HCT116 (cell line): ENCODE data around the gene COBLL1. TPM values are rescaled to one million over a fixed set of nuclear protein-coding genes. Genes with fewer than 3 reads are reported as not detected.

Experiments
- ATAC-seq: fragments of 200-7000 bp; cut with Tn5 transposase; 2 replicates; pipeline ENCODE4 v1.9.1; 2020; ENCODE audit warnings: mild to moderate bottlenecking, moderate library complexity
- BruUV-seq: library from RNA; stranded (reverse); fragments of 400-500 nt; replicated peaks from 2 replicates; lab custom pipeline; 2021; lab: Mats Ljungman, UMichigan
- CTCF ChIA-PET: fragments of 300-600 bp; sonication (Branson Sonifier 250); formaldehyde crosslinking; loops from one replicate; lab custom pipeline; 2021; ENCODE audit warnings: antibody characterized with exemption; lab: Charles Lee
- POLR2A ChIA-PET: fragments of 300-600, 350-600 bp; sonication (Branson Sonifier 250); formaldehyde crosslinking; loops from one replicate; lab custom pipeline; 2021; ENCODE audit warnings: antibody characterized with exemption; lab: Charles Lee
- RAD21 ChIA-PET, 2 experiments: fragments of 300-600 bp; sonication (Branson Sonifier 250); formaldehyde crosslinking; loops; one replicate each; lab custom pipeline; 2023; ENCODE audit warnings: low total read pairs in 2 of 2; ENCODE audit not compliant: uncharacterized antibody in 2 of 2, unreplicated experiment in 2 of 2, low non-redundant PET in 1 of 2; lab: Charles Lee
- DNase-seq: peaks from one replicate; pipeline ENCODE4 v3.0.0-alpha.2; 2010; ENCODE audit warnings: low read depth, low spot score
- H2AFZ ChIP-seq: fragments of 200-600 bp; shearing (Covaris generic), sonication (generic); 2 replicates; pipeline ENCODE4 v1.6.1; 2017; ENCODE audit warnings: low read depth, mixed run types, mixed read lengths, antibody characterized with exemption, low read length; ENCODE audit not compliant: poor library complexity, severe bottlenecking
- H3K27ac ChIP-seq: 2 replicates; pipeline ENCODE4 v1.5.1; 2012; ENCODE audit warnings: low read depth, low read length
- H3K27me3 ChIP-seq: fragments of 200-600 bp; sonication (generic); 2 replicates; pipeline ENCODE4 v1.6.1; 2016; ENCODE audit warnings: mixed run types, low read length, mixed read lengths; ENCODE audit not compliant: insufficient read depth
- H3K36me3 ChIP-seq, 2 experiments: fragments of 200-500 bp in 1 of 2; fragments of 200-600 bp in 1 of 2; sonication (Bioruptor generic) in 1 of 2; sonication (generic) in 1 of 2; 2 replicates each; pipeline versions ENCODE4 v1.5.1 to v1.6.1; 2014 to 2016; ENCODE audit warnings: low read length in 2 of 2, inconsistent platforms in 1 of 2, mixed read lengths in 1 of 2, mixed run types in 1 of 2; ENCODE audit not compliant: insufficient read depth in 2 of 2, control insufficient read depth in 1 of 2
- H3K4me1 ChIP-seq, 2 experiments: fragments of 200-600 bp in 1 of 2; sonication (generic) in 1 of 2; 2 replicates each; pipeline versions ENCODE4 v1.5.1 to v1.6.1; 2012 to 2017; ENCODE audit warnings: low read length in 2 of 2, inconsistent platforms in 1 of 2, mild to moderate bottlenecking in 1 of 2, mixed read lengths in 1 of 2, mixed run types in 1 of 2, moderate library complexity in 1 of 2; ENCODE audit not compliant: insufficient read depth in 2 of 2, control insufficient read depth in 1 of 2
- H3K4me2 ChIP-seq: fragments of 200-600 bp; sonication (generic); 2 replicates; pipeline ENCODE4 v1.6.1; 2017; ENCODE audit warnings: mixed run types, low read length, mixed read lengths
- H3K4me3 ChIP-seq, 2 experiments: fragments of 200-600 bp in 1 of 2; sonication (generic) in 1 of 2; replicated peaks in 1 of 2; 2 replicates each; pipeline ENCODE4 v1.5.1; 2011 to 2016; ENCODE audit warnings: low read length in 2 of 2, control low read depth in 1 of 2, low read depth in 1 of 2, mild to moderate bottlenecking in 1 of 2, mixed read lengths in 1 of 2, mixed run types in 1 of 2
- H3K79me2 ChIP-seq: fragments of 200-600 bp; sonication (generic); 2 replicates; pipeline ENCODE4 v1.6.1; 2017; ENCODE audit warnings: mild to moderate bottlenecking, mixed run types, low read length, moderate library complexity, mixed read lengths; ENCODE audit not compliant: insufficient read depth
- H3K9ac ChIP-seq: fragments of 200-600 bp; sonication (generic); 2 replicates; pipeline ENCODE4 v1.6.1; 2016; ENCODE audit warnings: low read length, mixed read lengths
- H3K9me2 ChIP-seq: fragments of 200-600 bp; sonication (generic), shearing (Covaris generic); 2 replicates; pipeline ENCODE4 v1.6.1; 2017; ENCODE audit warnings: mixed run types, mild to moderate bottlenecking, moderate library complexity; ENCODE audit not compliant: insufficient read depth
- H3K9me3 ChIP-seq, 2 experiments: fragments of 200-500 bp in 1 of 2; fragments of 200-600 bp in 1 of 2; sonication (Bioruptor generic) in 1 of 2; sonication (generic) in 1 of 2; 2 replicates each; pipeline ENCODE4 v1.6.1; 2014 to 2017; ENCODE audit warnings: low read length in 2 of 2, mixed read lengths in 2 of 2, inconsistent platforms in 1 of 2, low read depth in 1 of 2, mild to moderate bottlenecking in 1 of 2, mixed run types in 1 of 2, moderate library complexity in 1 of 2; ENCODE audit not compliant: control insufficient read depth in 1 of 2, insufficient read depth in 1 of 2
- H4K20me1 ChIP-seq: fragments of 200-600 bp; sonication (generic), shearing (Covaris generic); 2 replicates; pipeline ENCODE4 v1.6.1; 2017; ENCODE audit warnings: mixed run types, mild to moderate bottlenecking, moderate library complexity; ENCODE audit not compliant: insufficient read depth
- CEBPB ChIP-seq: IDR thresholded peaks from 2 replicates; pipeline ENCODE4 v1.6.1; 2012; ENCODE audit warnings: low read depth
- CTCF ChIP-seq, 3 experiments: fragments of 200-600 bp in 1 of 3; sonication (generic) in 1 of 3; IDR thresholded peaks in 2 of 3; conservative IDR thresholded peaks in 1 of 3; 2 replicates each; pipeline ENCODE4 v1.5.1; 2012 to 2017; ENCODE audit warnings: low read depth in 2 of 3, low read length in 2 of 3, antibody characterized with exemption in 1 of 3, borderline replicate concordance in 1 of 3, control low read depth in 1 of 3, mild to moderate bottlenecking in 1 of 3, mixed read lengths in 1 of 3, mixed run types in 1 of 3, moderate library complexity in 1 of 3; ENCODE audit not compliant: insufficient read depth in 1 of 3
- EGR1 ChIP-seq: IDR thresholded peaks from 2 replicates; pipeline ENCODE4 v1.6.1; 2012; ENCODE audit warnings: low read depth
- ELF1 ChIP-seq: IDR thresholded peaks from 2 replicates; pipeline ENCODE4 v1.6.1; 2012; ENCODE audit warnings: low read depth, borderline replicate concordance
- EZH2 ChIP-seq: fragments of 200-600 bp; sonication (generic); IDR thresholded peaks from 2 replicates; pipeline ENCODE4 v1.6.1; 2017; ENCODE audit warnings: antibody characterized with exemption, mixed run types
- EZH2phosphoT487 ChIP-seq: fragments of 200-600 bp; IDR thresholded peaks from 2 replicates; pipeline ENCODE4 v1.6.1; 2018; ENCODE audit warnings: antibody characterized with exemption, borderline replicate concordance
- FOSL1 ChIP-seq: IDR thresholded peaks from 2 replicates; pipeline ENCODE4 v1.6.1; 2012; ENCODE audit warnings: low read depth
- JUND ChIP-seq: IDR thresholded peaks from 2 replicates; pipeline ENCODE4 v1.6.1; 2012
- POLR2A ChIP-seq: IDR thresholded peaks from 2 replicates; pipeline ENCODE4 v1.7.0; 2011; ENCODE audit warnings: borderline replicate concordance; ENCODE audit not compliant: insufficient read depth, insufficient read length; ENCODE audit errors: extremely low read depth
- POLR2AphosphoS5 ChIP-seq: IDR thresholded peaks from 2 replicates; pipeline ENCODE4 v1.6.1; 2011; ENCODE audit warnings: mild to moderate bottlenecking, low read depth, low read length, moderate library complexity
- RAD21 ChIP-seq: IDR thresholded peaks from 2 replicates; pipeline ENCODE4 v1.6.1; 2012; ENCODE audit warnings: low read depth, mild to moderate bottlenecking
- SP1 ChIP-seq: IDR thresholded peaks from 2 replicates; pipeline ENCODE4 v1.6.1; 2012; ENCODE audit warnings: low read depth
- TCF7L2 ChIP-seq: IDR thresholded peaks from 2 replicates; pipeline ENCODE4 v1.7.0; 2011; ENCODE audit warnings: borderline replicate concordance, inconsistent platforms; ENCODE audit not compliant: insufficient read depth, insufficient read length; ENCODE audit errors: extremely low read depth
- YY1 ChIP-seq: IDR thresholded peaks from 2 replicates; pipeline ENCODE4 v1.6.1; 2011; ENCODE audit warnings: low read length, low read depth, moderate library complexity, mild to moderate bottlenecking; ENCODE audit not compliant: insufficient replicate concordance; ENCODE audit errors: extremely low read depth
- ZNF274 ChIP-seq: fragments of 200-500 bp; sonication (Bioruptor generic); IDR thresholded peaks from 2 replicates; pipeline ENCODE4 v1.6.1; 2014; ENCODE audit warnings: mild to moderate bottlenecking, low read depth, low read length, inconsistent platforms
- intact Hi-C: fragments of 100-400 bp; cut with micrococcal nuclease; formaldehyde crosslinking; loops from 2 replicates; pipeline ENCODE4 v1.10.0; 2022
- total RNA-seq: library from RNA; stranded (reverse); gene quantifications from one replicate; pipeline ENCODE4 v1.2.1, GENCODE V29; 2021; ENCODE audit not compliant: unreplicated experiment
- TF ChIP-seq, protein P1 (sequence below): IDR thresholded peaks from 2 replicates; pipeline ENCODE4 v1.6.1; 2012; ENCODE audit warnings: low read depth
- TF ChIP-seq, protein P2 (sequence below): IDR thresholded peaks from 2 replicates; pipeline ENCODE4 v1.6.1; 2012
- TF ChIP-seq, protein P3 (sequence below): IDR thresholded peaks from 2 replicates; pipeline ENCODE4 v1.6.1; 2011; ENCODE audit warnings: mild to moderate bottlenecking, low read length, moderate library complexity; ENCODE audit not compliant: insufficient replicate concordance; ENCODE audit errors: extremely low read depth
- TF ChIP-seq, protein P4 (sequence below): IDR thresholded peaks from 2 replicates; pipeline ENCODE4 v1.6.1; 2012

COBLL1 gene
- total RNA-seq, 1 experiment from 2014 or later, result 3.6 TPM

DNA sequence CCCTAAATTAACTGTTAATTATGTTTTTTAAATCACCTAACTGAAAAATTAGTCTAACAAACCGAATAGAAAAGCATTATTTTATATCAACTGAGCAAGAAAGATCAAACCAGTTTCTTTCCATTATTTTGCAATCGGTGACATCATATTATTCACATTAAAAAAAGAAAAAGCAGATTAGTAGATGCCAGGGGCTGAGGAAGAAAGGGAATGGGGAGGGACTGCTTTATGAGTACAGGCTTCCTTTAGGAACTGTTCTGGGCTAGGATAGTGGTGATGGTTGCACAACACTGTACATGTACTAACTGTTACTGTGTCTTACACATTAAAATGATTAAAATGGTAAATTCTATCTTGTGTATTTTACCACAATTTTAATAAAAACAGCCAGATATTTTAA lies 59.3 kb downstream of the COBLL1 start:
- Histone ChIP-seq H3K79me2 (no peaks in the 10 kb centered on the region), H3K27me3 (no peaks in the 10 kb centered on the region), H3K4me2 (no peak overlapping the region), H3K9me3 (no peaks in the 10 kb centered on the region), H3K9ac (no peak overlapping the region), H4K20me1 (no peaks in the 10 kb centered on the region), H3K4me3 (no peak overlapping the region), H3K9me2 (no peaks in the 10 kb centered on the region), H3K4me1 (peaks cover 0 to 12% of the 10 kb centered on the region in 2 experiments; a peak in 1 of 4 replicates), H3K36me3 (no peaks in the 10 kb centered on the region), H3K27ac (no peak overlapping the region), H2AFZ (no peak overlapping the region)
- TF ChIP-seq, protein P1, sequence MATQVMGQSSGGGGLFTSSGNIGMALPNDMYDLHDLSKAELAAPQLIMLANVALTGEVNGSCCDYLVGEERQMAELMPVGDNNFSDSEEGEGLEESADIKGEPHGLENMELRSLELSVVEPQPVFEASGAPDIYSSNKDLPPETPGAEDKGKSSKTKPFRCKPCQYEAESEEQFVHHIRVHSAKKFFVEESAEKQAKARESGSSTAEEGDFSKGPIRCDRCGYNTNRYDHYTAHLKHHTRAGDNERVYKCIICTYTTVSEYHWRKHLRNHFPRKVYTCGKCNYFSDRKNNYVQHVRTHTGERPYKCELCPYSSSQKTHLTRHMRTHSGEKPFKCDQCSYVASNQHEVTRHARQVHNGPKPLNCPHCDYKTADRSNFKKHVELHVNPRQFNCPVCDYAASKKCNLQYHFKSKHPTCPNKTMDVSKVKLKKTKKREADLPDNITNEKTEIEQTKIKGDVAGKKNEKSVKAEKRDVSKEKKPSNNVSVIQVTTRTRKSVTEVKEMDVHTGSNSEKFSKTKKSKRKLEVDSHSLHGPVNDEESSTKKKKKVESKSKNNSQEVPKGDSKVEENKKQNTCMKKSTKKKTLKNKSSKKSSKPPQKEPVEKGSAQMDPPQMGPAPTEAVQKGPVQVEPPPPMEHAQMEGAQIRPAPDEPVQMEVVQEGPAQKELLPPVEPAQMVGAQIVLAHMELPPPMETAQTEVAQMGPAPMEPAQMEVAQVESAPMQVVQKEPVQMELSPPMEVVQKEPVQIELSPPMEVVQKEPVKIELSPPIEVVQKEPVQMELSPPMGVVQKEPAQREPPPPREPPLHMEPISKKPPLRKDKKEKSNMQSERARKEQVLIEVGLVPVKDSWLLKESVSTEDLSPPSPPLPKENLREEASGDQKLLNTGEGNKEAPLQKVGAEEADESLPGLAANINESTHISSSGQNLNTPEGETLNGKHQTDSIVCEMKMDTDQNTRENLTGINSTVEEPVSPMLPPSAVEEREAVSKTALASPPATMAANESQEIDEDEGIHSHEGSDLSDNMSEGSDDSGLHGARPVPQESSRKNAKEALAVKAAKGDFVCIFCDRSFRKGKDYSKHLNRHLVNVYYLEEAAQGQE, result no peak
- TF ChIP-seq YY1, result no peak
- no peak for TF ChIP-seq EZH2phosphoT487
- no peak for TF ChIP-seq CEBPB
- TF ChIP-seq SP1, result no peak
- TF ChIP-seq, protein P2, sequence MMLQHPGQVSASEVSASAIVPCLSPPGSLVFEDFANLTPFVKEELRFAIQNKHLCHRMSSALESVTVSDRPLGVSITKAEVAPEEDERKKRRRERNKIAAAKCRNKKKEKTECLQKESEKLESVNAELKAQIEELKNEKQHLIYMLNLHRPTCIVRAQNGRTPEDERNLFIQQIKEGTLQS, result no peak
- no peak for TF ChIP-seq POLR2A
- TF ChIP-seq POLR2AphosphoS5, result no peak
- TF ChIP-seq JUND, result no peak
- no peak for TF ChIP-seq EGR1
- no peak for TF ChIP-seq ELF1
- no peak for TF ChIP-seq RAD21
- TF ChIP-seq, protein P3, sequence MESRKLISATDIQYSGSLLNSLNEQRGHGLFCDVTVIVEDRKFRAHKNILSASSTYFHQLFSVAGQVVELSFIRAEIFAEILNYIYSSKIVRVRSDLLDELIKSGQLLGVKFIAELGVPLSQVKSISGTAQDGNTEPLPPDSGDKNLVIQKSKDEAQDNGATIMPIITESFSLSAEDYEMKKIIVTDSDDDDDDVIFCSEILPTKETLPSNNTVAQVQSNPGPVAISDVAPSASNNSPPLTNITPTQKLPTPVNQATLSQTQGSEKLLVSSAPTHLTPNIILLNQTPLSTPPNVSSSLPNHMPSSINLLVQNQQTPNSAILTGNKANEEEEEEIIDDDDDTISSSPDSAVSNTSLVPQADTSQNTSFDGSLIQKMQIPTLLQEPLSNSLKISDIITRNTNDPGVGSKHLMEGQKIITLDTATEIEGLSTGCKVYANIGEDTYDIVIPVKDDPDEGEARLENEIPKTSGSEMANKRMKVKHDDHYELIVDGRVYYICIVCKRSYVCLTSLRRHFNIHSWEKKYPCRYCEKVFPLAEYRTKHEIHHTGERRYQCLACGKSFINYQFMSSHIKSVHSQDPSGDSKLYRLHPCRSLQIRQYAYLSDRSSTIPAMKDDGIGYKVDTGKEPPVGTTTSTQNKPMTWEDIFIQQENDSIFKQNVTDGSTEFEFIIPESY, result no peak
- no peak for TF ChIP-seq CTCF (IDR thresholded peaks at IDR 0.05 in 2 of 3, conservative IDR thresholded peaks at IDR 0.05 in 1 of 3; ENCODE audit: borderline replicate concordance in 1 of 3, insufficient read depth in 1 of 3, low read depth in 2 of 3, low read length in 2 of 3)
- TF ChIP-seq EZH2, result no peak
- TF ChIP-seq, protein P4, sequence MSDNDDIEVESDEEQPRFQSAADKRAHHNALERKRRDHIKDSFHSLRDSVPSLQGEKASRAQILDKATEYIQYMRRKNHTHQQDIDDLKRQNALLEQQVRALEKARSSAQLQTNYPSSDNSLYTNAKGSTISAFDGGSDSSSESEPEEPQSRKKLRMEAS, result no peak
- TF ChIP-seq ZNF274, result no peak
- no peak for TF ChIP-seq TCF7L2
- no peak for TF ChIP-seq FOSL1
- ATAC-seq (no peak), DNase-seq (no peak)
- BruUV-seq, result no TSS peak
- ChIA-PET POLR2A (no interaction called here), CTCF (no interaction called here), RAD21 (no interaction called here)
- intact Hi-C loops, result no loop called here
